K562 (cell line): ENCODE measurements around the gene SOX11. TPM values are rescaled to one million over a fixed set of nuclear protein-coding genes. Genes with fewer than 3 reads are reported as not detected.

Experiments used
- ATAC-seq: fragments of 200-7000 bp; cut with Tn5 transposase; 3 replicates; pipeline ENCODE4 v1.9.1; 2020; ENCODE audit warnings: moderate library complexity
- BruUV-seq: library from RNA; stranded (reverse); fragments of 400-500 nt; replicated peaks from 2 replicates; lab custom pipeline; 2021; lab: Mats Ljungman, UMichigan
- CTCF ChIA-PET: fragments of 300-600 bp; formaldehyde crosslinking; extraction: SDS; loops from one replicate; lab custom pipeline; 2021; ENCODE audit warnings: low intra/inter-chr PET ratio; lab: Yijun Ruan, JAX
- POLR2A ChIA-PET: fragments of 300-600, 350-650 bp; sonication (Branson Sonifier 250); formaldehyde crosslinking; extraction: SDS; loops from one replicate; lab custom pipeline; 2021; ENCODE audit warnings: antibody characterized with exemption, inconsistent platforms; lab: Yijun Ruan, JAX
- DNase-seq, 4 experiments: peaks; one replicate each; pipeline versions ENCODE4 v3.0.0 to v3.0.0-alpha.2; 2011 to 2018; ENCODE audit warnings: low spot score in 3 of 4, mixed read lengths in 3 of 4; ENCODE audit errors: extremely low read depth in 1 of 4
- FAIRE-seq: peaks from 2 replicates; lab custom pipeline; 2011; peaks lifted over from hg19 to GRCh38; lab: Jason Lieb, UNC
- H2AFZ ChIP-seq: 2 replicates; pipeline ENCODE4 v1.6.0; 2011; ENCODE audit warnings: low read depth, low read length, control low read depth, inconsistent platforms
- H3K27ac ChIP-seq: fragments of 200-600 bp; 3 replicates; pipeline ENCODE4 v1.8.0; 2011; ENCODE audit warnings: low read depth, mild to moderate bottlenecking, control low read depth, inconsistent platforms, low read length, moderate library complexity, mixed read lengths; ENCODE audit errors: extremely low read depth
- H3K27me3 ChIP-seq, 2 experiments: fragments of 300-600 bp in 1 of 2; 2 replicates in 1 of 2; 3 replicates in 1 of 2; pipeline versions ENCODE4 v1.6.0 to v1.8.0; 2011; ENCODE audit warnings: inconsistent platforms in 2 of 2, low read length in 2 of 2, mild to moderate bottlenecking in 1 of 2, mixed read lengths in 1 of 2, moderate library complexity in 1 of 2; ENCODE audit not compliant: control insufficient read depth in 2 of 2, insufficient read depth in 2 of 2
- H3K36me3 ChIP-seq: fragments of 300-600 bp; 3 replicates; pipeline ENCODE4 v1.8.0; 2011; ENCODE audit warnings: mild to moderate bottlenecking, low read length, inconsistent platforms; ENCODE audit not compliant: control insufficient read depth, insufficient read depth
- H3K4me1 ChIP-seq, 2 experiments: fragments of 200-600 bp in 1 of 2; replicated peaks in 1 of 2; 2 replicates in 1 of 2; 3 replicates in 1 of 2; pipeline versions ENCODE4 v1.5.1 to v1.8.0; 2011; ENCODE audit warnings: inconsistent platforms in 2 of 2, low read length in 2 of 2, mild to moderate bottlenecking in 1 of 2, mixed read lengths in 1 of 2, moderate library complexity in 1 of 2; ENCODE audit not compliant: control insufficient read depth in 2 of 2, insufficient read depth in 2 of 2
- H3K4me2 ChIP-seq: 2 replicates; pipeline ENCODE4 v1.6.1; 2011; ENCODE audit warnings: low read length, control low read depth, inconsistent platforms, mixed read lengths; ENCODE audit not compliant: insufficient read depth
- H3K4me3 ChIP-seq: fragments of 200-600 bp; sonication (generic), shearing (Covaris generic); 2 replicates; pipeline ENCODE4 v1.5.1; 2016; ENCODE audit warnings: control low read depth, inconsistent platforms
- H3K79me2 ChIP-seq: fragments of 200-600 bp; 3 replicates; pipeline ENCODE4 v1.8.0; 2011; ENCODE audit warnings: low read length, inconsistent platforms; ENCODE audit not compliant: control insufficient read depth, insufficient read depth
- H3K9ac ChIP-seq, 2 experiments: 2 replicates each; pipeline versions ENCODE4 v1.6.0 to v1.6.1; 2011; ENCODE audit warnings: low read depth in 2 of 2, low read length in 2 of 2, control low read depth in 1 of 2, inconsistent platforms in 1 of 2, mild to moderate bottlenecking in 1 of 2, mixed read lengths in 1 of 2; ENCODE audit not compliant: insufficient read depth in 1 of 2
- H3K9me1 ChIP-seq: one replicate; pipeline ENCODE4 v1.6.0; 2011; ENCODE audit warnings: inconsistent platforms, mild to moderate bottlenecking, low read length, moderate library complexity; ENCODE audit not compliant: control insufficient read depth, insufficient read depth
- H3K9me3 ChIP-seq: replicated peaks from 2 replicates; pipeline ENCODE4 v1.5.1; 2011; ENCODE audit warnings: low read depth, low read length, inconsistent platforms; ENCODE audit not compliant: control insufficient read depth, insufficient read depth
- H4K20me1 ChIP-seq: replicated peaks from 2 replicates; pipeline ENCODE4 v1.6.1; 2011; ENCODE audit warnings: low read length, inconsistent platforms, mixed read lengths; ENCODE audit not compliant: control insufficient read depth, insufficient read depth
- ARID2 ChIP-seq: fragments of 450-650 bp; IDR thresholded peaks from 2 replicates; pipeline ENCODE4 v1.6.1; 2017; ENCODE audit warnings: antibody characterized with exemption, mild to moderate bottlenecking
- CEBPZ ChIP-seq: fragments of 150-350 bp; IDR thresholded peaks from 2 replicates; pipeline ENCODE4 v1.6.1; 2014; ENCODE audit warnings: low read depth, mild to moderate bottlenecking, low read length, borderline replicate concordance
- NR2C1 ChIP-seq, 2 experiments: fragments of 450-650 bp; IDR thresholded peaks; 2 replicates each; pipeline ENCODE4 v1.6.1; 2017; ENCODE audit warnings: mild to moderate bottlenecking in 2 of 2, antibody characterized with exemption in 1 of 2, inconsistent platforms in 1 of 2, missing compliant biosample characterization in 1 of 2, missing genetic modification characterization in 1 of 2
- RBM14 ChIP-seq: fragments of 200-400 bp; formaldehyde crosslinking; IDR thresholded peaks from 2 replicates; pipeline ENCODE4 v1.6.1; 2018; ENCODE audit warnings: low read depth, mild to moderate bottlenecking, low read length, moderate library complexity, borderline replicate concordance; ENCODE audit not compliant: insufficient read depth
- STAT6 ChIP-seq: sonication (generic); formaldehyde crosslinking; IDR thresholded peaks from 2 replicates; pipeline ENCODE4 v1.8.1; 2023; ENCODE audit warnings: mild to moderate bottlenecking, missing genetic modification reagents
- ZBTB8A ChIP-seq: fragments of 450-650 bp; IDR thresholded peaks from 2 replicates; pipeline ENCODE4 v1.6.1; 2018; ENCODE audit warnings: mild to moderate bottlenecking, moderate library complexity; ENCODE audit not compliant: partially characterized antibody
- ZKSCAN8 ChIP-seq: fragments of 200-800 bp; sonication (Bioruptor generic); IDR thresholded peaks from 2 replicates; pipeline ENCODE4 v1.6.1; 2016; ENCODE audit warnings: missing genetic modification characterization, missing compliant biosample characterization
- WGBS: fragments of 100-300 bp; shearing (Covaris generic); methylation state at CpG from one replicate; pipeline ENCODE4 v1.1.6; 2016; ENCODE audit warnings: low coverage, mixed read lengths; ENCODE audit not compliant: insufficient coverage; ENCODE audit errors: missing lambda C conversion rate; 5-methylcytosine and 5-hydroxymethylcytosine counted together
- in situ Hi-C: fragments of 300-500 bp; cut with MboI; formaldehyde crosslinking; loops from 4 replicates; pipeline ENCODE4 v1.15.0; 2018; ENCODE audit warnings: inconsistent platforms, mixed read lengths
- intact Hi-C: fragments of 100-400 bp; cut with micrococcal nuclease; formaldehyde crosslinking; loops from 2 replicates; pipeline ENCODE4 v1.14.2; 2022
- polyA plus RNA-seq, 8 experiments: library from polyadenylated mRNA; depleted of rRNA in 4 of 8; stranded (reverse) in 5 of 8; unstranded in 3 of 8; fragments of >200 nt; fragmentation: Nextera tagmentation in 2 of 8; fragmentation: Illumina TruSeq in 1 of 8; extraction: Ambion mirVana in 2 of 8; extraction: Trizol in 1 of 8; gene quantifications; 2 replicates each; pipeline versions ENCODE4 v1.2.1 to v1.2.3, GENCODE V29; 2011 to 2014; ENCODE audit warnings: inconsistent platforms in 1 of 8, missing spikeins in 1 of 8
- total RNA-seq, 7 experiments: library from RNA; depleted of rRNA in 6 of 7; stranded (reverse); fragments of >200 nt in 6 of 7; fragmentation: Illumina TruSeq in 2 of 7; extraction: Trizol in 2 of 7; gene quantifications; 2 replicates each; pipeline versions ENCODE4 v1.2.1 to v1.2.3, GENCODE V29; 2011 to 2021; ENCODE audit warnings: low replicate concordance in 1 of 7
- TF ChIP-seq, protein P1 (sequence below): fragments of 250-450 bp; sonication (Bioruptor Pico); IDR thresholded peaks from 2 replicates; pipeline ENCODE4 v1.5.0; 2021
- TF ChIP-seq, protein P2 (sequence below), 2 experiments: fragments of 450-650 bp in 1 of 2; IDR thresholded peaks; 2 replicates each; pipeline ENCODE4 v1.6.1; 2011 to 2017; ENCODE audit warnings: low read depth in 2 of 2, antibody characterized with exemption in 1 of 2, borderline replicate concordance in 1 of 2, low read length in 1 of 2, mild to moderate bottlenecking in 1 of 2, mixed read lengths in 1 of 2; ENCODE audit not compliant: control insufficient read depth in 1 of 2

Gene SOX11
- total and polyA plus RNA-seq, 9 of the 15 experiments (the other 6 are each of a cell fraction or from before 2014, with no cell fraction given): 0.02 TPM; not detected in 8

- Histone ChIP-seq H3K27me3 (no peaks in the 10 kb centered on the region), H3K4me1 (no peaks in the 10 kb centered on the region), H3K9me1 (no peaks in the 10 kb centered on the region), H3K27ac (no peak overlapping the region), H2AFZ (no peak overlapping the region), H3K36me3 (no peaks in the 10 kb centered on the region), H3K4me2 (no peak overlapping the region), H3K4me3 (no peak overlapping the region), H3K9ac (no peak overlapping the region), H3K79me2 (no peaks in the 10 kb centered on the region), H3K9me3 (no peaks in the 10 kb centered on the region), H4K20me1 (no peaks in the 10 kb centered on the region)
- 0% methylated on average over 2 of the region's 2 CpGs for WGBS
- ChIA-PET CTCF (no interaction called here), POLR2A (no interaction called here)
- intact Hi-C loops (no loop called here), in situ Hi-C loops (no loop called here)
- ATAC-seq: no peak
- no peak for DNase-seq
- BruUV-seq: no TSS peak
- FAIRE-seq: no peak
- TF ChIP-seq STAT6 (CRISPR knock-in tag) (no peak), NR2C1 (IDR thresholded peaks at IDR 0.05) (no peak), NR2C1 (tag; IDR thresholded peaks at IDR 0.05) (no peak), RBM14 (no peak), ARID2 (no peak), ZKSCAN8 (no peak), ZBTB8A (no peak), CEBPZ (no peak)
- TF ChIP-seq, protein P1, sequence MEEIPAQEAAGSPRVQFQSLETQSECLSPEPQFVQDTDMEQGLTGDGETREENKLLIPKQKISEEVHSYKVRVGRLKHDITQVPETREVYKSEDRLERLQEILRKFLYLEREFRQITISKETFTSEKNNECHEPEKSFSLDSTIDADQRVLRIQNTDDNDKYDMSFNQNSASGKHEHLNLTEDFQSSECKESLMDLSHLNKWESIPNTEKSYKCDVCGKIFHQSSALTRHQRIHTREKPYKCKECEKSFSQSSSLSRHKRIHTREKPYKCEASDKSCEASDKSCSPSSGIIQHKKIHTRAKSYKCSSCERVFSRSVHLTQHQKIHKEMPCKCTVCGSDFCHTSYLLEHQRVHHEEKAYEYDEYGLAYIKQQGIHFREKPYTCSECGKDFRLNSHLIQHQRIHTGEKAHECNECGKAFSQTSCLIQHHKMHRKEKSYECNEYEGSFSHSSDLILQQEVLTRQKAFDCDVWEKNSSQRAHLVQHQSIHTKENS (CRISPR knock-in tag): no peak
- TF ChIP-seq, protein P2, sequence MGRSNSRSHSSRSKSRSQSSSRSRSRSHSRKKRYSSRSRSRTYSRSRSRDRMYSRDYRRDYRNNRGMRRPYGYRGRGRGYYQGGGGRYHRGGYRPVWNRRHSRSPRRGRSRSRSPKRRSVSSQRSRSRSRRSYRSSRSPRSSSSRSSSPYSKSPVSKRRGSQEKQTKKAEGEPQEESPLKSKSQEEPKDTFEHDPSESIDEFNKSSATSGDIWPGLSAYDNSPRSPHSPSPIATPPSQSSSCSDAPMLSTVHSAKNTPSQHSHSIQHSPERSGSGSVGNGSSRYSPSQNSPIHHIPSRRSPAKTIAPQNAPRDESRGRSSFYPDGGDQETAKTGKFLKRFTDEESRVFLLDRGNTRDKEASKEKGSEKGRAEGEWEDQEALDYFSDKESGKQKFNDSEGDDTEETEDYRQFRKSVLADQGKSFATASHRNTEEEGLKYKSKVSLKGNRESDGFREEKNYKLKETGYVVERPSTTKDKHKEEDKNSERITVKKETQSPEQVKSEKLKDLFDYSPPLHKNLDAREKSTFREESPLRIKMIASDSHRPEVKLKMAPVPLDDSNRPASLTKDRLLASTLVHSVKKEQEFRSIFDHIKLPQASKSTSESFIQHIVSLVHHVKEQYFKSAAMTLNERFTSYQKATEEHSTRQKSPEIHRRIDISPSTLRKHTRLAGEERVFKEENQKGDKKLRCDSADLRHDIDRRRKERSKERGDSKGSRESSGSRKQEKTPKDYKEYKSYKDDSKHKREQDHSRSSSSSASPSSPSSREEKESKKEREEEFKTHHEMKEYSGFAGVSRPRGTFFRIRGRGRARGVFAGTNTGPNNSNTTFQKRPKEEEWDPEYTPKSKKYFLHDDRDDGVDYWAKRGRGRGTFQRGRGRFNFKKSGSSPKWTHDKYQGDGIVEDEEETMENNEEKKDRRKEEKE (IDR thresholded peaks at IDR 0.05; ENCODE audit: borderline replicate concordance in 1 of 2, control insufficient read depth in 1 of 2, low read depth in 2 of 2, low read length in 1 of 2): no peak
Observed at GRCh38 chr2:5677133-5677532, 15.1 kb upstream of the SOX11 start.
